HFFc6 (cell line): Measurements from ENCODE around the gene RPS6KC1. TPM values are rescaled to one million over a fixed set of nuclear protein-coding genes. Genes with fewer than 3 reads are reported as not detected.

Experiments used
- DNase-seq: peaks from one replicate; pipeline ENCODE4 v3.0.0-alpha.2; 2018
- H3K27ac Mint-ChIP-seq: 2 replicates; pipeline ENCODE4 v1.8.0; 2020; ENCODE audit warnings: mild to moderate bottlenecking, mixed read lengths
- H3K27me3 Mint-ChIP-seq: 2 replicates; pipeline ENCODE4 v1.8.0; 2021; ENCODE audit warnings: mild to moderate bottlenecking, moderate library complexity, mixed read lengths; ENCODE audit not compliant: insufficient read depth
- H3K36me3 Mint-ChIP-seq: 2 replicates; pipeline ENCODE4 v1.8.0; 2021; ENCODE audit warnings: low read depth, mixed read lengths
- H3K4me1 Mint-ChIP-seq: 2 replicates; pipeline ENCODE4 v1.8.0; 2020; ENCODE audit warnings: low read depth, mixed read lengths
- H3K4me3 Mint-ChIP-seq: 2 replicates; pipeline ENCODE4 v1.8.0; 2020; ENCODE audit warnings: mild to moderate bottlenecking, moderate library complexity, mixed read lengths
- H3K9me3 Mint-ChIP-seq: 2 replicates; pipeline ENCODE4 v1.8.0; 2020; ENCODE audit warnings: mild to moderate bottlenecking, mixed read lengths
- total RNA-seq, 6 experiments: library from RNA; stranded (reverse); fragmentation: NEBNext Ultra II Directional; extraction: Animal tissue kit (Norgen Biotek cat#: 25700); gene quantifications; 2 replicates in 1 of 6; 3 replicates in 5 of 6; pipeline ENCODE4 v1.2.3, GENCODE V29; 2021
- TF ChIP-seq, protein P1 (sequence below): fragments of 200-600 bp; sonication (generic); IDR thresholded peaks from 2 replicates; pipeline ENCODE4 v1.5.0; 2021; ENCODE audit warnings: antibody characterized with exemption, mild to moderate bottlenecking

Gene RPS6KC1
- total RNA-seq, 6 experiments from 2014 or later, result 15.6 to 18.3 (median 17.3) TPM

- Mint-ChIP-seq H3K9me3 (0 out of 2 replicates have a peak, but pooled peaks cover 5% of the 10 kb centered on the region), H3K27me3 (peaks cover 9% of the 10 kb centered on the region), H3K27ac (no peak overlapping the region), H3K36me3 (no peaks in the 10 kb centered on the region), H3K4me1 (peaks cover 5% of the 10 kb centered on the region; the same call in 1 of the 2 replicates), H3K4me3 (no peak overlapping the region)
- DNase-seq, result no peak
- TF ChIP-seq, protein P1, sequence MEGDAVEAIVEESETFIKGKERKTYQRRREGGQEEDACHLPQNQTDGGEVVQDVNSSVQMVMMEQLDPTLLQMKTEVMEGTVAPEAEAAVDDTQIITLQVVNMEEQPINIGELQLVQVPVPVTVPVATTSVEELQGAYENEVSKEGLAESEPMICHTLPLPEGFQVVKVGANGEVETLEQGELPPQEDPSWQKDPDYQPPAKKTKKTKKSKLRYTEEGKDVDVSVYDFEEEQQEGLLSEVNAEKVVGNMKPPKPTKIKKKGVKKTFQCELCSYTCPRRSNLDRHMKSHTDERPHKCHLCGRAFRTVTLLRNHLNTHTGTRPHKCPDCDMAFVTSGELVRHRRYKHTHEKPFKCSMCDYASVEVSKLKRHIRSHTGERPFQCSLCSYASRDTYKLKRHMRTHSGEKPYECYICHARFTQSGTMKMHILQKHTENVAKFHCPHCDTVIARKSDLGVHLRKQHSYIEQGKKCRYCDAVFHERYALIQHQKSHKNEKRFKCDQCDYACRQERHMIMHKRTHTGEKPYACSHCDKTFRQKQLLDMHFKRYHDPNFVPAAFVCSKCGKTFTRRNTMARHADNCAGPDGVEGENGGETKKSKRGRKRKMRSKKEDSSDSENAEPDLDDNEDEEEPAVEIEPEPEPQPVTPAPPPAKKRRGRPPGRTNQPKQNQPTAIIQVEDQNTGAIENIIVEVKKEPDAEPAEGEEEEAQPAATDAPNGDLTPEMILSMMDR, result no peak
Measured at GRCh38 chr1:213320191-213320870, 269.3 kb downstream of the RPS6KC1 start.

Other genes with a start within 250 kb of the RPS6KC1 start
- gene SPATA45, start 203.6 kb upstream of the RPS6KC1 start, total RNA-seq, result not detected
- gene FLVCR1, start 193.0 kb upstream of the RPS6KC1 start, total RNA-seq, result 1 to 10 TPM; 3.7 to 5.5 (median 4.8) TPM
- under 1 TPM in 1 of 6 experiments, not detected in 5; 0.10 TPM for gene VASH2, start 100.7 kb upstream of the RPS6KC1 start, total RNA-seq
- 10 to 100 TPM; 21.0 to 27.2 (median 24.4) TPM for gene ANGEL2, start 35.4 kb upstream of the RPS6KC1 start, total RNA-seq